Measurements from ENCODE around the gene CAPRIN2. TPM values are rescaled to one million over a fixed set of nuclear protein-coding genes. Genes with fewer than 3 reads are reported as not detected.

The CAPRIN2 gene
- polyA plus RNA-seq, 1 donor from 2014 or later = 132 TPM

DNA sequence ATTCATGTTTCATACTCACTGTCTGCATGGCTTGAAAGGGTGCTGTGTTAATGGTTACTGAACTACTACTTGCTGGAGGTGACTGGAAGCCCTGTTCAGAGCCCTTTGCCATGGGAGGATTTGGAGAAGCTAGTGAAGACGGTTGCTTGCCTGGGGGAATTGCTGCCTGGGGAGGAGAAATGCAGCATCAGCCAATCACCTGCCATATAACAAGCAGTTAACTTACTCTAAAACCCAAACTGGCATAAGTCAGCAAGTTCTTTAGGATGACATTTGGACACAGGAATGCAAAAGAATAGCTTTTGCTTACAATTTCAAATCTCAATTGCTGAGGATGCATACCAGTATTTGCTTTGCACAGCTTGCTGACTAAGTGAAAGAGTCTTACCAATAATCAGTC is 35.7 kb downstream of the CAPRIN2 start:
- no peaks in the 10 kb centered on the region for H4K20me1 ChIP-seq (ENCODE audit: insufficient read depth)
- no peak overlapping the region for H3K4me2 ChIP-seq (ENCODE audit: low read length)
- no peak overlapping the region for H3K9ac ChIP-seq (ENCODE audit: low read length)
- no peaks in the 10 kb centered on the region for H3K27me3 ChIP-seq (ENCODE audit: insufficient read depth, low read depth, low read length)
- TF ChIP-seq SMC3 (conservative IDR thresholded peaks at IDR 0.05; ENCODE audit: poor library complexity) = no peak
- no peak for TF ChIP-seq RAD21 (conservative IDR thresholded peaks at IDR 0.05)
- no peak for TF ChIP-seq MXI1 (conservative IDR thresholded peaks at IDR 0.05; ENCODE audit: poor library complexity, severe bottlenecking)
- H2AFZ ChIP-seq (ENCODE audit: low read depth, low read length) = no peak overlapping the region
- no peak overlapping the region for H3K4me3 ChIP-seq (ENCODE audit: low read length)
- no peaks in the 10 kb centered on the region for H3K9me3 ChIP-seq (ENCODE audit: low read length)
- H3F3A ChIP-seq (ENCODE audit: insufficient read depth, low read length, poor library complexity, severe bottlenecking) = no peaks in the 10 kb centered on the region
- H3K9me2 ChIP-seq (ENCODE audit: insufficient read depth, low read length) = no peaks in the 10 kb centered on the region
- H3K79me2 ChIP-seq (replicated peaks; ENCODE audit: insufficient read depth, low read length) = no peaks in the 10 kb centered on the region
- H3K27ac ChIP-seq (ENCODE audit: low read length) = no peak overlapping the region
- H3K36me3 ChIP-seq (ENCODE audit: insufficient read depth, low read length) = no peaks in the 10 kb centered on the region

DNA sequence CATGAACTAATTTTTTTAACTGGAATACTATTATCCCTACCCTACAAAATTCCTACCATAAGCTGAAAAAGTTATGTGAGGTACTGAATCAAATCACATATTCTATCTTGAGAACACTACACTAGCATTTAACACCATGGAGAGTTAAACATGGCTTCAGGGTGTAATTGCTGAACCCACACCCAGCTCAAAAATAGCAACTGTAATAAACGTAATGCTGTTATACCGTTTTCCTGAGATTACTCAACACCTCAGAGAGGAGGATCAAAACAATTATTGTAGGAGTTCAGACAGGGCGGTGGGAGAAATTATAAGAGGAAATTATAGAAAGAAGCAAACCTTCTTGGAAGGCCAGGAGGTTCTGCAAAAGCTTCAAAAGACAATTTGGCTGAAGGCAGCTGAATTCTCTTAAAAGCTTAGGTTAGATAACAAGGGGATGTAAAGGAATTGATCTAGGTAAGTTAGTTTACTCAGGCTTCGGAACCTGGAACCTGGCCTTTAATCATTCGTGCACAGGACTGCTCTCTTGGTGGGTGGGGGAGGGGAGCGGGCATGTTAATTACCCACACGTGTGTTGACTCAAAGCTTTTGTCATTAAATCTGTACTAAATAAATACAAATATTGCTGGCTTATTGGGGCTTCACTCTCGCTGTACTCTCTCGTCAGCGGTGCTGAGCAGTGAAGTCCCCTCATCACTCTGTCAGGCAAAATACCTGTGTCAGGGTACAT is 47.0 kb downstream of the CAPRIN2 start:
- no peak overlapping the region for H3K27ac ChIP-seq (ENCODE audit: low read length)
- H4K20me1 ChIP-seq (ENCODE audit: insufficient read depth) = no peaks in the 10 kb centered on the region
- H3K36me3 ChIP-seq (ENCODE audit: insufficient read depth, low read length) = no peaks in the 10 kb centered on the region
- no peak overlapping the region for H3K4me3 ChIP-seq (ENCODE audit: low read length)
- H3K9me3 ChIP-seq (ENCODE audit: low read length) = no peaks in the 10 kb centered on the region
- no peak overlapping the region for H3K9ac ChIP-seq (ENCODE audit: low read length)
- H3K9me2 ChIP-seq (ENCODE audit: insufficient read depth, low read length) = no peaks in the 10 kb centered on the region
- H3F3A ChIP-seq (ENCODE audit: insufficient read depth, low read length, poor library complexity, severe bottlenecking) = no peaks in the 10 kb centered on the region
- no peaks in the 10 kb centered on the region for H3K79me2 ChIP-seq (replicated peaks; ENCODE audit: insufficient read depth, low read length)
- H3K27me3 ChIP-seq (ENCODE audit: insufficient read depth, low read depth, low read length) = no peaks in the 10 kb centered on the region
- TF ChIP-seq CTCF (IDR thresholded peaks at IDR 0.05; ENCODE audit: poor library complexity, severe bottlenecking) = no peak
- TF ChIP-seq EZH2 (IDR thresholded peaks at IDR 0.05; ENCODE audit: borderline replicate concordance, insufficient read depth, low read length, poor library complexity, severe bottlenecking) = no peak
- no peak overlapping the region for H2AFZ ChIP-seq (ENCODE audit: low read depth, low read length)
- H3K4me2 ChIP-seq (ENCODE audit: low read length) = no peak overlapping the region

DNA sequence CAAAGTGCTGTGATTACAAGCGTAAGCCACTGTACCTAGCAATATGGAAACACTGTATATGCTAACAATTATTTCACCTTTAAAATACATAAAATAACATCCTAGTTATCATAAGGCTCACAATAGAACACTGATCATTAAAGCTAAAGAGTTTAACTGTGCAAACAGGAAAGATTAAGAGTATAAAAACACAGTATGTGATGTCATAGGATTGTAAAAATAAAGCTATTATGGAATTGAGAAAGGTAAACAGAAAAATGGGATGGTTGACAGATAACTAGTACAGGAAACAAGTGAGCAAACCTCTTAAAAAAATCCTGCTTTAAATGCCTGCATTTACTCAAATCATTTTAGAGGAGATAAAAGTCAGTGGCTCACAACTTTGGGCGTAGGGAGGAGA is 48.3 kb downstream of the CAPRIN2 start:
- TF ChIP-seq SMC3 (conservative IDR thresholded peaks at IDR 0.05; ENCODE audit: poor library complexity) = no peak
- no peak for TF ChIP-seq CTCF (IDR thresholded peaks at IDR 0.05; ENCODE audit: poor library complexity, severe bottlenecking)
- TF ChIP-seq, protein P1, sequence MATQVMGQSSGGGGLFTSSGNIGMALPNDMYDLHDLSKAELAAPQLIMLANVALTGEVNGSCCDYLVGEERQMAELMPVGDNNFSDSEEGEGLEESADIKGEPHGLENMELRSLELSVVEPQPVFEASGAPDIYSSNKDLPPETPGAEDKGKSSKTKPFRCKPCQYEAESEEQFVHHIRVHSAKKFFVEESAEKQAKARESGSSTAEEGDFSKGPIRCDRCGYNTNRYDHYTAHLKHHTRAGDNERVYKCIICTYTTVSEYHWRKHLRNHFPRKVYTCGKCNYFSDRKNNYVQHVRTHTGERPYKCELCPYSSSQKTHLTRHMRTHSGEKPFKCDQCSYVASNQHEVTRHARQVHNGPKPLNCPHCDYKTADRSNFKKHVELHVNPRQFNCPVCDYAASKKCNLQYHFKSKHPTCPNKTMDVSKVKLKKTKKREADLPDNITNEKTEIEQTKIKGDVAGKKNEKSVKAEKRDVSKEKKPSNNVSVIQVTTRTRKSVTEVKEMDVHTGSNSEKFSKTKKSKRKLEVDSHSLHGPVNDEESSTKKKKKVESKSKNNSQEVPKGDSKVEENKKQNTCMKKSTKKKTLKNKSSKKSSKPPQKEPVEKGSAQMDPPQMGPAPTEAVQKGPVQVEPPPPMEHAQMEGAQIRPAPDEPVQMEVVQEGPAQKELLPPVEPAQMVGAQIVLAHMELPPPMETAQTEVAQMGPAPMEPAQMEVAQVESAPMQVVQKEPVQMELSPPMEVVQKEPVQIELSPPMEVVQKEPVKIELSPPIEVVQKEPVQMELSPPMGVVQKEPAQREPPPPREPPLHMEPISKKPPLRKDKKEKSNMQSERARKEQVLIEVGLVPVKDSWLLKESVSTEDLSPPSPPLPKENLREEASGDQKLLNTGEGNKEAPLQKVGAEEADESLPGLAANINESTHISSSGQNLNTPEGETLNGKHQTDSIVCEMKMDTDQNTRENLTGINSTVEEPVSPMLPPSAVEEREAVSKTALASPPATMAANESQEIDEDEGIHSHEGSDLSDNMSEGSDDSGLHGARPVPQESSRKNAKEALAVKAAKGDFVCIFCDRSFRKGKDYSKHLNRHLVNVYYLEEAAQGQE (IDR thresholded peaks at IDR 0.05; ENCODE audit: borderline replicate concordance) = no peak
- TF ChIP-seq TAF1 (IDR thresholded peaks at IDR 0.05; ENCODE audit: low read depth) = no peak
- TF ChIP-seq MXI1 (conservative IDR thresholded peaks at IDR 0.05; ENCODE audit: poor library complexity, severe bottlenecking) = no peak
- no peak for TF ChIP-seq EP300 (conservative IDR thresholded peaks at IDR 0.05; ENCODE audit: poor library complexity, severe bottlenecking)
- no peak for TF ChIP-seq POLR2AphosphoS5 (IDR thresholded peaks at IDR 0.05)
- no peak for TF ChIP-seq EZH2 (IDR thresholded peaks at IDR 0.05; ENCODE audit: borderline replicate concordance, insufficient read depth, low read length, poor library complexity, severe bottlenecking)
- TF ChIP-seq RAD21 (conservative IDR thresholded peaks at IDR 0.05) = no peak
- H3K79me2 ChIP-seq (replicated peaks; ENCODE audit: insufficient read depth, low read length) = no peaks in the 10 kb centered on the region
- no peaks in the 10 kb centered on the region for H3K9me2 ChIP-seq (ENCODE audit: insufficient read depth, low read length)
- no peak overlapping the region for H3K4me3 ChIP-seq (ENCODE audit: low read length)
- no peak overlapping the region for H3K9ac ChIP-seq (ENCODE audit: low read length)
- no peak overlapping the region for H3K27ac ChIP-seq (ENCODE audit: low read length)
- no peaks in the 10 kb centered on the region for H3K36me3 ChIP-seq (ENCODE audit: insufficient read depth, low read length)
- no peak overlapping the region for H2AFZ ChIP-seq (ENCODE audit: low read depth, low read length)
- H3K9me3 ChIP-seq (ENCODE audit: low read length) = no peaks in the 10 kb centered on the region
- H3F3A ChIP-seq (ENCODE audit: insufficient read depth, low read length, poor library complexity, severe bottlenecking) = no peaks in the 10 kb centered on the region
- no peak overlapping the region for H3K4me2 ChIP-seq (ENCODE audit: low read length)
- no peaks in the 10 kb centered on the region for H3K27me3 ChIP-seq (ENCODE audit: insufficient read depth, low read depth, low read length)
- H4K20me1 ChIP-seq (ENCODE audit: insufficient read depth) = no peaks in the 10 kb centered on the region
